ENCODE data around the gene MAP4K4.
"Not testable (repeated sequence)": the region's sequence is repeated elsewhere in the genome, so short reads cannot be mapped to it uniquely, and the experiment has no call there.

Gene MAP4K4

GRCh38 chr2:101745711-101746694 is 48.5 kb downstream of the MAP4K4 start:
- FAIRE-seq, result no peak

- FAIRE-seq, result no peak
These were observed 50.5 kb downstream of the MAP4K4 start for GRCh38 chr2:101748000-101748399.

GRCh38 chr2:101748462-101748861 is 51.0 kb downstream of the MAP4K4 start:
- not testable (repeated sequence) for FAIRE-seq

GRCh38 chr2:101750688-101751087 is 53.2 kb downstream of the MAP4K4 start:
- no peak for FAIRE-seq

- FAIRE-seq, result no peak
These were observed 53.8 kb downstream of the MAP4K4 start for GRCh38 chr2:101751276-101751815.

GRCh38 chr2:101751875-101752619 is 54.5 kb downstream of the MAP4K4 start:
- FAIRE-seq, result no peak

- no peak for FAIRE-seq
These were observed 55.5 kb downstream of the MAP4K4 start for GRCh38 chr2:101752716-101753616.

- no peak for FAIRE-seq
These were observed 56.4 kb downstream of the MAP4K4 start for GRCh38 chr2:101753720-101754490.

GRCh38 chr2:101754618-101755017 is 57.1 kb downstream of the MAP4K4 start:
- FAIRE-seq, result no peak

- FAIRE-seq, result no peak
These were observed 58.8 kb downstream of the MAP4K4 start for GRCh38 chr2:101756266-101756665.

GRCh38 chr2:101758001-101758400 is 60.5 kb downstream of the MAP4K4 start:
- FAIRE-seq, result no peak

GRCh38 chr2:101759162-101759561 is 61.7 kb downstream of the MAP4K4 start:
- no peak for FAIRE-seq

GRCh38 chr2:101762451-101763171 is 65.1 kb downstream of the MAP4K4 start:
- FAIRE-seq, result no peak

GRCh38 chr2:101763496-101764333 is 66.2 kb downstream of the MAP4K4 start:
- no peak for FAIRE-seq

- FAIRE-seq, result no peak
These were observed 68.8 kb downstream of the MAP4K4 start for GRCh38 chr2:101766337-101766736.

- no peak for FAIRE-seq
These were observed 69.6 kb downstream of the MAP4K4 start for GRCh38 chr2:101766871-101767739.

GRCh38 chr2:101768556-101769220 is 71.2 kb downstream of the MAP4K4 start:
- FAIRE-seq, result no peak

- FAIRE-seq, result not testable (repeated sequence)
These were observed 72.2 kb downstream of the MAP4K4 start for GRCh38 chr2:101769726-101770125.

All from G401.6 (cell line).